ENCODE measurements around the gene SLC6A8.
"Not testable (repeated sequence)": the region's sequence is repeated elsewhere in the genome, so short reads cannot be mapped to it uniquely, and the experiment has no call there.

DNA sequence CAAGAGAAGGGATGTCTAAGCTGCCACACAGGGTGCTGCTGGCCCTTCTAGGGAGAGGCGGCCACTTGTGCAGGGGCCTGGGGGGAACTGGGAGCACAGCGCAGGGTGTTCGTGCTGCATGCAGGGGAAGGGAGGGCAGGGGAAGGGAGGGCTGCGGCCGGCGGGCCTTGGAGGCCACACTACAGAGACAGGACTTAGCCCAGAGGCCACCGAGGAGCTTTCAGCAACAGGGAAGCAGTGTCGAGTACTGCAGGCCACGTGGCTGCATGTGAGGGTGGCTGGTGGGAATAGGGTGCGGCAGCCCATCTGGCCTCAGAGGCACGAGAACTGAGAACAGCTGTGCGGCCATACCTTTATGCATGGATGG is 57.3 kb downstream of the SLC6A8 start:
- TF ChIP-seq, protein P1, sequence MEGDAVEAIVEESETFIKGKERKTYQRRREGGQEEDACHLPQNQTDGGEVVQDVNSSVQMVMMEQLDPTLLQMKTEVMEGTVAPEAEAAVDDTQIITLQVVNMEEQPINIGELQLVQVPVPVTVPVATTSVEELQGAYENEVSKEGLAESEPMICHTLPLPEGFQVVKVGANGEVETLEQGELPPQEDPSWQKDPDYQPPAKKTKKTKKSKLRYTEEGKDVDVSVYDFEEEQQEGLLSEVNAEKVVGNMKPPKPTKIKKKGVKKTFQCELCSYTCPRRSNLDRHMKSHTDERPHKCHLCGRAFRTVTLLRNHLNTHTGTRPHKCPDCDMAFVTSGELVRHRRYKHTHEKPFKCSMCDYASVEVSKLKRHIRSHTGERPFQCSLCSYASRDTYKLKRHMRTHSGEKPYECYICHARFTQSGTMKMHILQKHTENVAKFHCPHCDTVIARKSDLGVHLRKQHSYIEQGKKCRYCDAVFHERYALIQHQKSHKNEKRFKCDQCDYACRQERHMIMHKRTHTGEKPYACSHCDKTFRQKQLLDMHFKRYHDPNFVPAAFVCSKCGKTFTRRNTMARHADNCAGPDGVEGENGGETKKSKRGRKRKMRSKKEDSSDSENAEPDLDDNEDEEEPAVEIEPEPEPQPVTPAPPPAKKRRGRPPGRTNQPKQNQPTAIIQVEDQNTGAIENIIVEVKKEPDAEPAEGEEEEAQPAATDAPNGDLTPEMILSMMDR (IDR thresholded peaks at IDR 0.05), result not testable (repeated sequence)
- not testable (repeated sequence) for TF ChIP-seq POLR2A (IDR thresholded peaks at IDR 0.05)
